HEK293T (cell line): ENCODE measurements around the gene RETN.

Experiments
- CTCF ChIA-PET: fragments of 350-600 bp; formaldehyde crosslinking; extraction: SDS; loops from one replicate; lab custom pipeline; 2021; ENCODE audit warnings: antibody characterized with exemption, inconsistent platforms; lab: Yijun Ruan, JAX
- POLR2A ChIA-PET: fragments of 350-600 bp; formaldehyde crosslinking; extraction: SDS; loops from one replicate; lab custom pipeline; 2020; ENCODE audit warnings: antibody characterized with exemption, inconsistent platforms; lab: Yijun Ruan, JAX
- DNase-seq: peaks from one replicate; pipeline ENCODE4 v3.0.0; 2012; ENCODE audit warnings: mixed read lengths; ENCODE audit errors: extremely low spot score
- ARNT ChIP-seq: fragments of 450-650 bp; IDR thresholded peaks from 2 replicates; pipeline ENCODE4 v1.6.1; 2017; ENCODE audit warnings: mild to moderate bottlenecking
- BHLHE40 ChIP-seq: fragments of 450-650 bp; IDR thresholded peaks from 2 replicates; pipeline ENCODE4 v1.6.1; 2016; ENCODE audit warnings: mild to moderate bottlenecking, moderate library complexity, borderline replicate concordance
- CTBP1 ChIP-seq: fragments of 450-650 bp; IDR thresholded peaks from 2 replicates; pipeline ENCODE4 v1.6.1; 2016; ENCODE audit warnings: borderline replicate concordance
- ELF4 ChIP-seq: fragments of 450-650 bp; IDR thresholded peaks from 2 replicates; pipeline ENCODE4 v1.6.1; 2017; ENCODE audit warnings: antibody characterized with exemption
- FOXA1 ChIP-seq: fragments of 450-650 bp; IDR thresholded peaks from 2 replicates; pipeline ENCODE4 v1.6.1; 2016; ENCODE audit warnings: mild to moderate bottlenecking
- FOXK2 ChIP-seq: fragments of 450-650 bp; IDR thresholded peaks from 2 replicates; pipeline ENCODE4 v1.6.1; 2016; ENCODE audit warnings: mild to moderate bottlenecking
- FOXM1 ChIP-seq: fragments of 450-650 bp; IDR thresholded peaks from 2 replicates; pipeline ENCODE4 v1.6.1; 2017; ENCODE audit warnings: mild to moderate bottlenecking, borderline replicate concordance
- HDGF ChIP-seq: fragments of 450-650 bp; IDR thresholded peaks from 2 replicates; pipeline ENCODE4 v1.6.1; 2017; ENCODE audit warnings: antibody characterized with exemption, borderline replicate concordance
- L3MBTL2 ChIP-seq: fragments of 450-650 bp; conservative IDR thresholded peaks from 2 replicates; pipeline ENCODE4 v1.6.1; 2016; ENCODE audit warnings: mild to moderate bottlenecking
- LEF1 ChIP-seq: fragments of 450-650 bp; IDR thresholded peaks from 2 replicates; pipeline ENCODE4 v1.6.1; 2017; ENCODE audit warnings: mild to moderate bottlenecking, borderline replicate concordance
- NFRKB ChIP-seq: fragments of 450-650 bp; IDR thresholded peaks from 2 replicates; pipeline ENCODE4 v1.6.1; 2016; ENCODE audit warnings: mild to moderate bottlenecking, moderate library complexity
- SP1 ChIP-seq: fragments of 450-650 bp; IDR thresholded peaks from 2 replicates; pipeline ENCODE4 v1.6.1; 2017
- SUZ12 ChIP-seq: fragments of 450-650 bp; IDR thresholded peaks from 2 replicates; pipeline ENCODE4 v1.6.1; 2016; ENCODE audit warnings: mild to moderate bottlenecking
- TARDBP ChIP-seq: fragments of 450-650 bp; IDR thresholded peaks from 2 replicates; pipeline ENCODE4 v1.6.1; 2016
- ZNF384 ChIP-seq: fragments of 450-650 bp; IDR thresholded peaks from 2 replicates; pipeline ENCODE4 v1.6.1; 2016
- TF ChIP-seq, protein P1 (sequence below): fragments of 450-650 bp; IDR thresholded peaks from 2 replicates; pipeline ENCODE4 v1.6.1; 2016

RETN gene

DNA sequence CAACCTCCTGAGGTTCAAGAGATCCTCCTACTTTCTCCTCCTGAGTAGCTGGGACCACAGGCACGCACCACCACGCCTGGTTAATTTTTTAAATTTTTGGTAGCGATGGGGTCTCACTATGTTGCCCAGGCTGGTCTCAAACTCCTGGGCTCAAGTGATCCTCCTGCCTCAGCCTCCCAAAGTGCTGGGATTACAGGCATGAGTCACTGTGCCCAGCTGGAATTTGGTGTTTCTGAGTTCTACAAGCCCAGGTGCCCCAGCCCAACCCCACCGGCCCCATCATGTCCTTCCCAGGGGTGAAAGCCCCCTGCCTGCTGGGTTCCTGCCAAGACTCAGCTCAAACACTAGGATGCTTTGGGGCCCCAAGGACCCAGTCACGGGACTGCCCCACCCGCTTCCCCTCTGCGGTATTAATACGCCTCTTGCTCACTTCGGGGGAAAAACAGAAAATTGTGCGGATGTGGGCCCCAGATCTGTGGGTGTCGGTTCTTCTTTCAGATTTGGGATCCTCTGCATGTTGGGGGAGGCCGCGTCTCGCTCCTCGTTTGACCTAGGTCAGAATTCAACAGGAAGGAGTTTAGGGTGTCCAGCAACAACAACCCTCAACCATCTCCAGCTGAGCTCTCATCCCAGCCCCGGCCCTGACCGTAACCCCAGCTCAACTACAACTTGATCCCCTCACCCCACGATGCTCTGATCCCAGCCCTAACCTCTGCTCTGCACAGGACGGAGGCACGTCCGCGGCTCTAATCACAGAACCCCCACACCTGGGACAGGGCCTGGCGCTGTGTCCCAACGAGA lies 36.7 kb downstream of the RETN start:
- ChIA-PET POLR2A (no interaction called here), CTCF (no interaction called here)
- no peak for DNase-seq
- TF ChIP-seq ELF4 (no peak), TARDBP (no peak), FOXK2 (no peak), ZNF384 (no peak), SP1 (no peak), ARNT (no peak), L3MBTL2 (no peak), CTBP1 (no peak), LEF1 (no peak), FOXA1 (no peak), NFRKB (no peak), FOXM1 (no peak), BHLHE40 (no peak), HDGF (no peak), SUZ12 (no peak)
- TF ChIP-seq, protein P1, sequence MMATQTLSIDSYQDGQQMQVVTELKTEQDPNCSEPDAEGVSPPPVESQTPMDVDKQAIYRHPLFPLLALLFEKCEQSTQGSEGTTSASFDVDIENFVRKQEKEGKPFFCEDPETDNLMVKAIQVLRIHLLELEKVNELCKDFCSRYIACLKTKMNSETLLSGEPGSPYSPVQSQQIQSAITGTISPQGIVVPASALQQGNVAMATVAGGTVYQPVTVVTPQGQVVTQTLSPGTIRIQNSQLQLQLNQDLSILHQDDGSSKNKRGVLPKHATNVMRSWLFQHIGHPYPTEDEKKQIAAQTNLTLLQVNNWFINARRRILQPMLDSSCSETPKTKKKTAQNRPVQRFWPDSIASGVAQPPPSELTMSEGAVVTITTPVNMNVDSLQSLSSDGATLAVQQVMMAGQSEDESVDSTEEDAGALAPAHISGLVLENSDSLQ, result no peak

DNA sequence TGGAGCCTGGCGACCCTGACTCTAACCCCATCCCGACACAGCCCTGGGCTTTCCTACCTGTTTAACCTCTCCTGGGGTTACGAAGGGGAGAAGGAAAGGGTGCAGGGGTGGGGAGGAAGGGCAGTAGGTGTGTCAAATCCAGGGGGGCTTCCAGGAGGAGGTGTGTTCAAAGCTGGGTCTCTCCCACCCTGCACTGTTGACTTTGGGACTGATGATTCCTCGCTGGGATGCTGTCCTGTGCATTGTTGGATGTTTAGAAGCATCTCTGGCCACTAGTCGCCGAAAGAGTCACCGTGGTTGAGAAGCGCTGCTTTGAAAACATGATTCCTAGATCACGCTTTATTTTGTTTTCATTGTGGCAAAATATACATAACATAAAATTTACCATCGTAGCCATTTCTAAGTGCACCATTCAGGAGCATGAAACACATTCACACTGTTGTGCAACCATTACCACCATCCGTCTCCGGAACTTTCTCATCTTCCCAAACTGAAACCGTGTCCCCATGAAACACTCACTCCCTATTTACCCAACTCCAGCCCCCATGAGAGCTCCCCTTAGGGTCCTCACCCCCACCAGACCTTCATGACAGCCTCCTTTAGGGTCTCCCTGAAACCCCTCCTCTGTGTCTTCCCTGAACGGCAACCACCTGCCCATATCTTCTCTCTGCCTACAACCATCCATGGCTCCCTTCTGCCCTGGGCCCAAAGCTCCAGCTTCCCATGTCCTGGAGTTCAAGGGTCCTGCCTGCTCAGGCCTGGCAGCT lies 37.5 kb downstream of the RETN start:
- DNase-seq, result no peak
- no peak for TF ChIP-seq ZNF384
- TF ChIP-seq LEF1, result no peak
- TF ChIP-seq ARNT, result no peak
- TF ChIP-seq FOXM1, result no peak
- ChIA-PET CTCF (no interaction called here), POLR2A (no interaction called here)

DNA sequence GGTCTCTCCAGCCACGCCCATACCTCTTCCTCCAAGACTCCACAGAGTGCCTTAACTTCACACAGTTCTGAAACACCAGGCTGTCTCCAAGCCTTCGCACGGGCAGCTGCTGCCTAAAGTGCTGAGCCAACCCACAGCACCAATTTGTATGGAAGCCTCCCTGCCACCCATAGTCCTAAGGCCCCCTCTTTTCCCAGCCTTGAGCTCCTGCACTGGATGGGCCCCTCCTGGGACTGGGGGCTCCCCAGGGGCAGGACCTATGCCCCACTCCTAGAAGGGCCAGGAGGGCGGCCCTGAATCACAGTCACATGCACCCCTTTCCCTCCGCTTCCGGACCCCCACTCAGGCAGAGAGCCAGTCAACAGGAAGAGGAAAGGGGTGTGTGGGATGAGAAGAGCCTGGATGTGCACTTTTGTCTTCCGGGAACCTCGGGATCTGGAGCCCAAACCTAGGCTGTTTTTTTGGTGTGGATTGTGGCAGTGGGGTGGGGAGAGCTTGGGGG lies 38.2 kb downstream of the RETN start:
- POLR2A ChIA-PET, result no interaction called here
- TF ChIP-seq L3MBTL2 (no peak), TARDBP (no peak), SP1 (no peak), ZNF384 (no peak), ELF4 (no peak), HDGF (no peak), NFRKB (no peak), LEF1 (no peak), FOXA1 (no peak), FOXK2 (no peak), CTBP1 (no peak), SUZ12 (no peak), ARNT (no peak), BHLHE40 (no peak), FOXM1 (no peak)
- TF ChIP-seq, protein P1, result no peak
- DNase-seq, result no peak
- CTCF ChIA-PET, result no interaction called here

DNA sequence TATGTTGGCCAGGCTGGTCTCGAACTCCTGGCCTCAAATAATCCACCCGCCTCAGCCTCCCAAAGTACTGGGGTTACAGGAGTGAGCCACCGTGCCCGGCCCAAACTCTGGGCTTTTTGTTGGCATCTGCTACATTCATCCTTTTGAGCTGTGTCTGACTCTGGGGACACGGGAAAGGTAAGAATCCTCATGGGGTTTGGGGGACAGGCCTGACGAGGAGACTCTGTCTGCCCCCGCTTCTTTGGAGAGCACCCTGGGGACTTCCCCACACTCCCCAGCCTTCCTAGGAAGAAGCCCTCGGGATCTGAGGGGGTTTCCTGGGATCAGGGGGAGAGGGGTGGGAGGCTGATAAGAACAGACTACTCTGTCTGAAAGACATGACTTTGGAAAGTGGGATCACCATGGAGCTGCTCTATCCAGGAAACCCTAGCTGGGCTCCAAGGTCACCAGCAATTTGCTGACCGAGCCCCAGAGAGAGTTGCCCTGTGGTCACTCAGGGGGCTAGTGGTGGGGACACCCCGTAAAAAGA lies 41.1 kb downstream of the RETN start:
- POLR2A ChIA-PET, result no interaction called here
- no peak for DNase-seq
- CTCF ChIA-PET, result no interaction called here
- TF ChIP-seq BHLHE40, result no peak

DNA sequence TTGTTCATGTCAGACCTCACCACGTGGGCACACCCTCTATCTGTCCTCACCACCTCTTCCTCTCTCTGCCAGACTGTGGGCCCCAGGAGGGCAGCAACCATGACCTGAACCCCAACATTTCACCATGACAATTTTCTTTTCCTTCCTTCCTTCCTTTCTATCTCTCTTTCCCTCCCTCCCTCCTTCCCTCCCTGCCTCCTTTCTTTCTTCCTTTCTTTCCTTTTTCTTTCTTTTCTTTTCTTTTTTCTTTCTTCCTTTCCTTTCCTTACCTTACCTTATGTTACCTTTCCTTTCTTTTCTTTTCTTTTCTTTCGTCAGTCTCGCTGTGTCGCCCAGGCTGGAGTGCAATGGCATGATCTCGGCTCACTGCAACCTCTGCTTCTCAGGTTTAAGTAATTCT lies 41.8 kb downstream of the RETN start:
- CTCF ChIA-PET, result no interaction called here
- no peak for DNase-seq
- POLR2A ChIA-PET, result no interaction called here
- TF ChIP-seq BHLHE40 (no peak), ARNT (no peak), HDGF (no peak), FOXK2 (no peak), ZNF384 (no peak), CTBP1 (no peak), SP1 (no peak), FOXA1 (no peak), FOXM1 (no peak), L3MBTL2 (no peak)
- TF ChIP-seq, protein P1, result no peak

DNA sequence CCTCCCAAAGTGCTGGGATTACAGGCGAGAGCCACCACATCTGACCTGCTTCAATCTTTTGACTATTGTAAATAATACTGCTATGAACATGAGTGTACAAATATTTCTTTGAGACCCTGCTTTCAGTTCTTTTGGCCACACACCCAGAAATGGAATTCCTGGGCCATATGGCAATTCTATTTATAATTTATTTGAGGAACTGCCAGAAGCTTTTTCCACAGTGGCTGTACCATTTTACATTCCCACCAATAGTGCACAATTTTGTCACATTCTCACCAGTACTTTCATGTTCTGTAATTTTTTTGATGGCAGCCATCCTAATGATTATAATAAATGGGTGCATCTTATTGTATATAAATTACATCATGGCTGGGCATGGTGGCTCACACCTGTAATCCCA lies 46.8 kb downstream of the RETN start:
- TF ChIP-seq NFRKB (no peak), SP1 (no peak), ZNF384 (no peak), FOXK2 (no peak), TARDBP (no peak), BHLHE40 (no peak), ARNT (no peak), FOXA1 (no peak), ELF4 (no peak), SUZ12 (no peak), HDGF (no peak), CTBP1 (no peak), FOXM1 (no peak), L3MBTL2 (no peak), LEF1 (no peak)
- TF ChIP-seq, protein P1, result no peak
- POLR2A ChIA-PET, result no interaction called here
- CTCF ChIA-PET, result no interaction called here
- DNase-seq, result no peak
